NCI-H1436 treated with DMSO at 0.1 percent for 48 hours (cell line): ENCODE data around the gene SLC39A10.
"Not testable (repeated sequence)": the region's sequence is repeated elsewhere in the genome, so short reads cannot be mapped to it uniquely, and the experiment has no call there.

Source experiments
- DNase-seq: peaks from one replicate; lab custom pipeline; 2025; lab: John Stamatoyannopoulos, UW

Gene SLC39A10

DNA sequence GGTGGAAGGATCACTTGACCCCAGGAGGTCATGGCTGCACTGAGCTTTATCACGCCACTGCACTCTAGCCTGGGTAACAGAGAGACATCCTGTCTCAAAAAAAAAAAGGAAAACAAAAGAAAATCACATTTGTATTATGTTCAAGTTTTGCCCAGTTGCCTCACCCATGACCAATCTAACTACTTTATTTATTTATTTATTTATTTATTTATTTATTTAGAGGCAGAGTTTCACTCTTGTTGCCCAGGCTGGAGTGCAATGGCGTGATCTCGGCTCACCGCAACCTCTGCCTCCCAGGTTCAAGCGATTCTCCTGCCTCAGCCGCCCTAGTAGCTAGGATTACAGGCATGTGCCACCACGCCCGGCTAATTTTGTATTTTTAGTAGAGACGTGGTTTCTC is 12.3 kb upstream of the SLC39A10 start:
- DNase-seq = not testable (repeated sequence)

DNA sequence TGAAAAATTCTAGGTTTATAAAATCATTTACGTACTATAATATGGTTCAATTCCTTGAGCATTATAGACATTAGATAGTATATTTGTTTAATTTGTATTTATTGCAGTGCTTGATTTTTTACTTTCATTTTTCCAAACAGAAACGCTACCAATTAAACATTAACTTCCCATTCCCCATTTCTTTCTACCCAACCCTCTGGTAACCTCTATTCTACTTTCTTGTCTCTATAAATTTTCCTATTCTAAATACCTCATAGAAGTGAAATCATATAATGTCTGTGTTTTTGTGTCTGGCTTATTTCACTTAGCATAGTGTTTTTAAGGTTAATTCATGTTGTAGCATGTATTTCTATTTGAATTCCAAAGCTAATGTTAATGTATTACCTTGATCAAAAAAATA is 11.6 kb upstream of the SLC39A10 start:
- DNase-seq = no peak

DNA sequence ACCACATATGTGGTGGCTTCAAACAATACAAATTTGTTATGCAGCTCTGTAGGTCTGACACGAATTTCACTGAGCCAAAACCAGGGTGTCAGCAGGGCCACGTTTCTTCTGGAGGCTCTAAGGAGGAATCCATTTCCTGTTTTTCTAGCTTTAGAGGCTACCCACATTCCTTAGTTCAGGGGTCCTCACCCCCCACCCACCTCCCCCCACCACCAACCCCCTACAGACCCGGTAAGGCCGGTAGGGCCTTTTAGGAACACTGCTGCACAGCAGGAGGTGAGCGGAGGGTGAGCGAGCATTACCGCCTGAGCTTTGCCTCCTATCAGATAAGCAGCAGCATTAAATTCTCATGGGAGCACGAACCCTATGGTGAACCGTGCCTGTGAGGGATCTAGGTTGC is 10.6 kb upstream of the SLC39A10 start:
- DNase-seq = no peak

DNA sequence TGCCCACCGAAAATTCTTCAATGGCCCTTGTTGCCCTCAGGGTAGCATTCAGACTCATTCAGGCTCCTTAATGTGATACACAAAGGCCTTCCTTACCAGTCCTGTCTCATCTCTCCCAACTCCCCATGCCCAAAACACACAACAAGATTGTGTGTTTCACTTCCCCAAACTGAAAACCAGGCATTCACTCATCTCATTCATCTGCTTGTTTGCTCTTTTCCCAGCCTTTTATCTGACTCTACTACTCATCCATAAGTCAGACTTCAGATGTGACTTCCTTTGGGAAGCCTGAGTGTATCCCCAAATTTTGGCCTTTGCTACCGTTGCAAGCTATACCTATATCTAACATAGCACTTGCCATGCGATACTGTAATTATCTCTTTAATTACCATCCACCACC is 9.7 kb upstream of the SLC39A10 start:
- DNase-seq = no peak

DNA sequence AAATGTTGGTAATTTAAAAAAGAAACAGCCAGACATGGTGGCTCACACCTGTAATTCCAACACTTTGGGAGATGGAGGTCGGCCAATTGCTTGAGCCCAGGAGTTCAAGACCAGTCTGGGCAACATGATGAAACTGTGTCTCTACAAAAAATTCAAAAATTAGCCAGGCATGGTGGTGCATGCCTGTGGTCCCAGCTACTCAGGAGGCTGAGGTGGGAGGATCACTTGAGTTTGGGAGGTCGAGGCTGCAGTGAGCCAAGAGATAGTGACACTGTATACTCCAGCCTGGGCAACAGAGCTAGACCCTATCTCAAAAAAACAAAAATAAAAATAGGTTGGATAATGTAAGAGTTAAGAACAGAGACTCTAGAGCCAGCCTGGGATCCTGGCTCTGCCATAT is 8.7 kb upstream of the SLC39A10 start:
- DNase-seq = not testable (repeated sequence)

DNA sequence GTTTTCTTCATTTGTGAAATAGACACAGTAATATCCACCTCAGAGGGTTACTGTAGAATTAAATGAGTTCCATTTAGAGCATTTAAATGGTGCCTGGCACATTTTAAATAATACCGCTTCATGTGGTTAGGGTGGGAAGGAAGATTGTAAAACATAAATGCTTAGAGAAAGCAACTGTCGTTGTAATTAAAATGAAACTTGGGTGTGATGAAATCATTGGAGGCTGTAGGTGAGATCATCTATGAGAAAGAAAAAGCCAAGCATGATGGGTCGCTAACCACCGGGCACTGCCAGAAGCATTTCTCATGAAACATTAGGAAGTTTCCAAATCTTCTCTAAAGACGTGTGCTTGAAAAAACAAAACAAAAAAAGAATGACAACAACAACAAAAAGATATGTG is 8.2 kb upstream of the SLC39A10 start:
- no peak for DNase-seq

DNA sequence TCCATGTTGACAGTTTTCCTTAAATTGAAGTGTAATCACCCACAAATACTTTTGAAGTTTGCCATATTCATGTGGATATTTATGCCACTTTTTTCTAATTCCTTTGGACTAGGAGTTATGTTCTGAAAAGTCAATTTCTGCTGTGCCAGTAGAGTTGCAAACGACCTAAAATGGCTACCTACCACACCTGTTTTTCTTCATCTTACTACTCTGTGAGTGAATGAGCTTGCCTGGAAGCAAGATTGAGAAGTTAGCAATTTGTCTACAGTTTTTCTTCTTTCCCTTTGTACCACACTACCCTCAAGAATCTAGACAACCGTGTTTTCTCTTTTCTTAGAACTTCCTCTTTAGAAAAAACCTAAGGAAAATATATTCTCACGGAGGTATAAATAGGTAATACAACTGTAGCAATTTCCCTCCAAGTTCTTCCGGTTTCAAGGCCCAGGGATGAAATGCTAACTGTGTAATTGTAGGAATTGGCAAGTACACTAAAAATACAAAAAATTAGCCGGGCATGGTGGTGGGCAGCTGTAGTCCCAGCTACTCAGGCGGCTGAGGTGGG is 7.3 kb upstream of the SLC39A10 start:
- no peak for DNase-seq

DNA sequence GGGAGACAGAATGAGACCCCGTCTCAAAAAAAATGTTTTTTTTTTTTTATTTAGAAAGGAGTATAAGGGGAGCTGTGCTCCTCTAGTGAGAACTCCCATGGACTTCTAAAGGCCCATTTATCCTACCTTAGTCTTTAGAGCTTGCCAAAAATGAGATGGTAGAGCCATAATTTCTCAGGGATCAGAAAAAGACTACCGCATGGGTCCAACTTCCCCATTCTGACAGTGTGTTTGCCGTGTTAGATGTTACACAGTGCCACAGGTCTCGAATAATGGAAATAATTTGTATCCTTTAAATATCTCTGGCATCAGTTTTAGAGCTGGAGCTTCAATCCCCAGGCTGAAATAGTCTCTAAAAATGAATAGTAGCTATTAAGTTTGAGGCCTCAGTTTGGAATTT is 6.0 kb upstream of the SLC39A10 start:
- no peak for DNase-seq

DNA sequence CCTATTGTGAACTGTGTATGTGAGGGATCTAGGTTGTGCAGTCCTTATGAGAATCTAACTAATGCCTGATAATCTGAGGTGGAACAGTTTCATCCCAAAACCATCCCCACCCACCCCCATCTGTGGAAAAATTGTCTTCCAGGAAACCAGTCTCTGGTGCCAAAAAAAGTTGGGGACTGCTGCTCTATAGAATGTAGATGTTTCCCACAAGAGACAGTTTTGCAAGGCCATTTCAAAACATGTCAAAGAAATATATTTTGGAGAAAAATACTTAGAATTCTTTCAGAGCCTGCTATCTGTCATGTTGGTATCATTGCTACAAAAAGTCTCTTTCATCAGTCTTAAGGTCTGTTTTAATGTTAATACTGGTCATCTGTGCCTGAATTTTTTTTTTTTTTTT is 4.1 kb upstream of the SLC39A10 start:
- DNase-seq = no peak

DNA sequence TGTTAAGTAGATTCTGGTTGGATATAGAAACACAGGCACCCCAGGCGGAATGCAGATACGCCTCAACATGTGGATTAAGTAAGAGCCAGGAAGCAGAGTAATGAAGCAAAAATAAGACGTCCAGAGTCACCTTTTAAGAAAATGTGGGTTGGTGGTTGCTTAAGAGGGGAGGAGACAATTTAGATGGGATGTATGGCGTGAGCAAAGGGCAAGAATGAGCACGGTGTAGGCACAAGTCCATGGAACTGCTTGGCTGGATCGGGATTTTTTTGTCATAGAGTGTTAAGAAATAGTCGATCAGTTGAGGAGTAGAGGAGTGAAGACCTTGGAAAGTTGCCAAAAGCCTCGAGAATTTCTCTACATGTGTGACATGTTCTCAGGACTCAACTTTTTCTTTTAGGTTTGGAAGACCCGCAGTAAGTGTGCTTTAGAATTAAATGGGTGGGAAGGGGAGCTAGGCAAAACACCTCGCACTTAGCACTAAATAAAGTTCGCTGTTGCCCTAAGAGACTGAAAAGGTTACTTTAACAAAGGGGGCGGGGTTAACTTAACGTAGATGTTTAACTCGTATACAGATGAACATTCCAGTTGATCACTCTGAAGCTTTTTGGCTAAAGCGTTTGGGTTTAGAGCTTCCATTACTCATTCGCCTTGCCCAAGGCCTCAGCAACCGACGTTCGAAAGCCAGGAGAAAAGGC is 716 bp upstream of the SLC39A10 start:
- no peak for DNase-seq

DNA sequence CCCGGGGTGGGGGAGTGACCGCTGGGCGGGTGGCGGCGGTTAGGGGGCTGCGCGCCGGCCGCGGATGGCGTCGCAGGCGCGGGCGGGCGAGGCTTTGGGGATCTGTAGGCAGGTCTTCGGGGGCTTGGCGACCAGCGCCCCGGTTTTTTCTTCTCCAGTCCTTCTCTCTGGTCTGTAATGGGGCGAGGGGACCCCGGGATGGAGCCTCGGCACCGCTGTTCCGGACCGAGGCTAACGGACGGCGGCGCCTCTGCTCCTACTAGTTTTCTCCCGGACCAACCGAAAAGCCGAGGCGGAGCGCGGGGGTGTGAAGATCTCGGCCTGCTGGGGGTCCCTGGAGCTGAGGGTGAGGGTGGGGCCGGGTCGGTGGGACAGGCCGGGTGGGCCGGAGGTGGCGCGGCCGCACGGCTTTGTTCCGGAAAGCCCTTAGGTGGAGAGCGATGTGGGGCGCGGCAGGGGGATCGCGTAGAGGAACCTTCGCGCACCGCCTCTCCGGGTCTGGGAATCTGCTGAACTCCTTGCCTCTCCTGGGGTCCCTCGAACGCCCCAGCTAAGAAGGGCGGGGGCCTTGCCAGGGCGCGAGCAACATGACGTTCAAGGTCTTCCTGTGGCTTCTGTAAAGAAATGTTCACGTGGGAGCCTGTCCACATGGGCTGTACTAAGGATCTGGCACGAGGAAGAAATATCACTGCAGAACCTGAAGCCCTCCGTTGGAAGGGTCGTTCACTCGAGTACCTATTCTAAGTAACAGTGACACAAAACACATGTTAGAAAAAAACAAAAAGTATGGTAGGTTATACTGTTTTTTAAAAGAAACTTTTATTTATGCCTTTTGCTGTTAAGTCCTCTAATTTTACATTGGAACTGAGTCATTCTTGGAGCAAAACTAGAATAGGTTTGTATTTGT is 861 bp downstream of the SLC39A10 start:
- DNase-seq = no peak

DNA sequence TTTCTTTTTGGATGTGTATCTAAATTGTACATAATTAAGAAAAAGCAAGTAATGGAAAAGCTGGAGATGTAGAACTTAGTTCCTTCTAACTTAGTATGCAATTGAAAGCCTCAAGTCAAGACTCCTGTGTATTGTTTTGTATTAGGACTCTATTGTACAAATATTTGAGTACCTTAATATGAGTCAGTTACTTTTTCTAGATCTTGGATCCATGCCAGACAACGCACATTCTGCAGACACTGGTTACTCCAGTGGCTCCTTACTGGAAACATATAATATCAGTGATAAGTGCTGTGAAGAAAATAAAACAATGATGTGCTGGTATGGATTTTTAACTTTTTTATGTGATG is 1.5 kb downstream of the SLC39A10 start:
- no peak for DNase-seq

DNA sequence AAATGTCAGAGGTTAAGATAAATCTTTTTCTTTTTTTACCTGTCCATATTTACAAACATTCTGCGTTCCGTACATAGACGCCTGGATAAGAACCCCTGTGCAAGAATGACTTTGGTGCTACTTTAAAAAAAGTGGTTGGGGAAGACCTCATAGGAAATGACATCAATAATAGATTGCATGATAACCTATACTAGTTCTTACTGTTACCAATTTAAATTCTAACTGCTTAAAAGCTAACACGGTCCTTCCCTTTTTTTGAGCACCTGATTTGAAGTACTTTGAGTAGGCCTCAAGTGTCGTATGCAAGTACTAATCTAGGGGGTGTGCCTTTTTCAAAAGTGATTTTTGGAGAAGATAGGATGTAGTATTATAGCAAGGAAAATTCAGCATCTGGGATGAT is 2.1 kb downstream of the SLC39A10 start:
- DNase-seq = peak; percentile 20

DNA sequence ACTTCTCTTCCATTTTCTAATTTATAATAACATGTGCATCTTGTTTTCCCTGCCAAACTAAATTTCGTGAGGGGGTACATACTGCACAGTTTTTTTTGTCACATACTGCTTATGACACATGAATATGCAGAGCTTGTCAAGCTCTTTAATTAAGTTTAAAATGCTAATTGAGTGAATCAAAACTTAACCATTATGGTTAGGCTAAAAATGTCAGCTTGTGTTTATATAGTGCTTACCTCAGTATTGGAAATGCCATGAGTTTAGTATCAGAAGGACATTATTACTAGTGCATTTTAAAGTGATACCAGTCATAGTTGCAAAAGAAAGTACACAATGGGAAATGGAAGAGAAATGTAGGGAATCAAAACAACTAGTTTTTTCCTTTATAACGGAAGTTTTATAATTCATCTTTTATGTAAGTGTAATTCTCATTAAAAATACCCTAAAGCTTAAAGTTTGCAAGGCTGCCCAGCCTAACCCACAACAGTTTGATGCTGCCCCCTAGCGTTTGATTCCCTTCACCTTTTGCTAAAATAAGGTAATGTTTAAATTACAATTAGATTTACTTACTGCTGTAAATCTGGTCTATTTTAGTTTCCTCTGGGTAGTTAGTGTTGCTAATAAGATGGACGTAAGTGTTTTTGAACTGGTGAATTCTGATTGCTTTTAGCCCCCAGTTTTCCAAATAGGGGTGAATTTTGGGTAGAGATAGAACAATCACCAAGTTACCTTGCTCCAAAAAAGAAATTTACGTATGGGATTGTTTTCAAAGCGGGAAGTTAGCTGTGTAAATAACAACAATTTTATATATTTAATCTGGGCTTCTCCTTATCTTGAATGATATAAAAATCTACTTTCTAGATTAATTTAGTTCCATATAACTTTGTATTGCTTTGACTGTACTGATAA is 3.2 kb downstream of the SLC39A10 start:
- no peak for DNase-seq

DNA sequence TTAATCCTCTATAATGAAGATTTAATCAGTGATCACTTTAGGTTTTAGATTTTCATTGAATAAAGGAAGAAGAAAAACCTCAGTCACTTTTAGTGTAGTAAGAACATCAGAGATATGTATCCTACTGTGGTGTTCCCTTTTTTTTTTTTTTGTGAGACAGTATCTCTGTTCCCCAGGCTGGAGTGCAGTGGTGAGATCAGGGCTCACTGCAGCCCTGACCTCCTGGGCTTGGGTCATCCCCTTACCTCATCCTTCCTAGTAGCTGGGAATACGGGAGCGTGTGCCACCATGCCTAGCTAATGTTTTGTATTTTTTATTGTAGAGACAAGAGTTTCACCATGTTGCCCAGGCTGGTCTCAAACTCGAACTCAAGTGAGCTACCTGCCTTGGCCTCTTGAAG is 5.1 kb downstream of the SLC39A10 start:
- no peak for DNase-seq

DNA sequence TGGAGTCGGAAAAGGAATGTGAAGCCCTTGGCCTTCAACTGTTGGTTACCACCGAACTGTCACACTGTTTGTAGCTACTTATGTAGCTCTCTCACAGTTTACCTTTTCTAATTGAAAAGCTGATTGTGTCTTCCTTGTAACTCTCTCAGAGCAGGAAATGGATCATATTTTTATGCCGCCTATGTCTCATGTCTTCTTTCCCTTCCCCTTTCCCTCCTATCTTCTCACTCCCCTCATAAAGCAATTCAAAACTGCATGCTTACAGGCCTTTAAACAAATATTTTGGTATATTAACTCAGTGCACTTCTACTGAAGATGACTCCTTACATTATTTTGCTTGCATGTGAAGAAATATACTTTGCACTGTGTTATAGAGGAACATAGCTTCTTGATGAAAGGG is 6.0 kb downstream of the SLC39A10 start:
- no peak for DNase-seq

DNA sequence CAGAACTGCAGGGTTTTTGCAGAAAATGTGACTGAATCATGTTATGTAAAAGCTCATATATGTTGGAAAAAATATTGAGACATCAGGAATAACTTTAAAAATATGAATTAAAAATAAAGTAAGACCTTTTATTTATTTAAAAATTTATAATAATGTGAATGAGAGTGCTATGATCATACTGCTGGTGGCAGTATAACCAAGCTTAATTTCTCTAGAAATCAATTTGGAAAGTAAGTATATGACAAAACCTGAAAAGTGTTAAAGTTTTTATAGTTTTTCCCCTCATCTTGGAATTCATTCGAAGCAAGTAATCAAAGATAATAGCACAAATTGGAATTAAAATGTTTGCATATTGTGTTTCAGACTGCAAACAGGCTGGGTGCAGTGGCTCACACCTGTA is 7.5 kb downstream of the SLC39A10 start:
- DNase-seq = no peak

DNA sequence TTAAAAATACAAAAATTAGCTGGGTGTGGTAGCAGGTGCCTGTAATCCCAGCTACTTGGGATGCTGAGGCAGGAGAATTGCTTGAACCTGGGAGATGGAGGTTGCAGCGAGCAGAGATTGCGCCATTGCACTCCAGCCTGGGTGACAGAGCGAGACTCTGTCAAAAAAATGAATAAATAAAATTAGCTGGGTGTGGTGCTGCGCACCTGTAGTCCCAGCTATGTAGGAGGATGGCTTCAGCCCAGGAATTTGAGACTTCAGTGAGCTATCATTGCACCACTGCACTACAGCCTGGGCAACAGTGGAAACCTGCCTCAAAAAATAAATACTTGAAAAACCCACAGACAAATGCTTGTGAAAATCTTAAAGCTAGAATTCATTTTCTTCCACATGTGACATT is 8.1 kb downstream of the SLC39A10 start:
- not testable (repeated sequence) for DNase-seq

DNA sequence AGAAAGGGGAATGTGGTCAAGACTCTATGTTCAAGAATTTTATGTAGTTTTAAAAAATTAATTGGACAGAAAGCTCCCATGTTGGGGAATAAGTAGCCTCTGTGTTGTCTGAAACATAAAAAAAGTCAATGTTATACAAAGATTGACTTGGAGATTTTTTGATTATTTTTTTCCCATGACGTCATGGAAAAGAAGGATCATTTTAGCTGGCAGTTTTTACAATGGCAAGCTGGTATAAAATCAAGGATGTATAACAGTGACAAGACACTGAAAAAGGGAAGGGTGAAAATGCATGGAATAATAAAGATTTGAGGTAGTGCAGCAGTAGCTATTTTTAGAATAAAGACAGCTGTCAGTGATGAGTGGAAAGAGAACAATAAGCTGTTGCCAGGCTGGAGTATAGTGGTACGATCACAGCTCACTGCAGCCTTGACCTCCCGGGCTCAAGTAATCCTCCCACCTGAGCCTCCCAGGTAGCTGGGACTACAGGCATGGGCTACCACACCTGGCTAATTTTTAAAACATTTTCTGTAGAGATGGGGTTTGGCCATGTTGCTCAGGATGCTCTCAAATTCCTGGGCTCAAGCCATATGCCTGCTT is 9.2 kb downstream of the SLC39A10 start:
- no peak for DNase-seq

DNA sequence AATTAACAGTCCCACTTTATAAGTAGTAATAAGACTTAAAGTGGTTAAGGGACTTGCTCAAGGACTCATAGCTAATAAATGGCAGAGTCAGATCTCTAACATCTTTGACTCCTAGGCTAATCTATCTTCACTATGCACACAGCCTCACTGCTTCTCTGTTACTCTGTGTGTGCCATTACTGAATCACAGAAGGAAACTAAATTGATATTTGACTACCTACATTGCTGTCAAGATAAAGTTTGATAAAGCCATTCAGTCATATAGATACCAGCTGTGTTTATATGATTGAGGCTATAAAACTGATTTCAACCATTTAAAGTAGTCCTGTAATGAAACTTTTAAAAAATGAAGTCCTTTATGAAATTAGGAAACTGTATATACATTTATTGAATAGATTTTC is 10.9 kb downstream of the SLC39A10 start:
- no peak for DNase-seq

DNA sequence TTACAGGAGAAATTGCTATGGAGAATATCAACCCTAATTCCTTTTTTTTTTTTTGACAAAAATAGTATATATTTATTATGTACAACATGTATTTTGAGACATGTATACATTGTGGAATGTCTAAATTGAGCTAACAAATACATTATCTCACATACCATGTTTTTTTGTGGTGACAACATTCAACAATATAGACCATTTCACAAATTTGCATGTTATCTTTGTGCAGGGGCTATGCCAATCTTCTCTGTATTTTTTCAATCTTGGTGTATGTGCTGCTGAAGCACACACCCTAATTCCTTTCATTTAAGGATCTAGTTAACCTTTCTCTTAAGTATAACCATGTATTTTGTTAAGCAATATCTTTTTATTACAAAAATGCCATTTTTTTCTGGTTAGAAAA is 13.2 kb downstream of the SLC39A10 start:
- no peak for DNase-seq

DNA sequence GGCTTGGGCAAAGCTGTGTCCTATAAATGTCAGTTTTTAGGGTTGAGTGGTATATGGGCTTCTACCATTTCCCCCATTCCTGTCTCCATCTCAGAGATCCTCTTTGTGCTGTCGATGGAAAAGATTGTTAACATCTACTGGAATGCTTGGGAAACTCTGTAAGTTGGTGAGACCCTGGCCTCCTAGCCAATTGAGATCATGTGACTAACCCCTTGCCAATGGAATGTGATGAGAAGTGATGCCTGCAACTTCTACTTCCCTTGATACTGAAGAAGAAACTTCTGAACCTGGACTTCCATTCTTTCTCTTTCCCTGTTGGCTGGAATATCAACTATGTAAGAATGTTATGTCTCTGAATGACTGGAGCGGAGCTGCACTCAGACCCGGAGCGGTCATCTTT is 14.5 kb downstream of the SLC39A10 start:
- no peak for DNase-seq
